HUES48 (cell line): Measurements from ENCODE around the gene UBE2A.

Experiments
- H3K27ac ChIP-seq: one replicate; pipeline ENCODE4 v1.7.0; 2013; ENCODE audit warnings: low read depth, low read length, inconsistent platforms
- H3K27me3 ChIP-seq: 2 replicates; pipeline ENCODE4 v1.6.1; 2013; ENCODE audit warnings: mild to moderate bottlenecking, low read length; ENCODE audit not compliant: control insufficient read depth, insufficient read depth
- H3K36me3 ChIP-seq: 2 replicates; pipeline ENCODE4 v1.6.1; 2013; ENCODE audit warnings: low read length; ENCODE audit not compliant: control insufficient read depth, insufficient read depth
- H3K4me1 ChIP-seq: 2 replicates; pipeline ENCODE4 v1.6.1; 2013; ENCODE audit warnings: mild to moderate bottlenecking, low read length; ENCODE audit not compliant: control insufficient read depth, insufficient read depth
- H3K4me3 ChIP-seq: 2 replicates; pipeline ENCODE4 v1.5.1; 2013; ENCODE audit warnings: mild to moderate bottlenecking, low read depth, low read length
- H3K9ac ChIP-seq: 2 replicates; pipeline ENCODE4 v1.6.1; 2013; ENCODE audit warnings: mild to moderate bottlenecking, low read depth, low read length, moderate library complexity
- H3K9me3 ChIP-seq: 2 replicates; pipeline ENCODE4 v1.6.1; 2013; ENCODE audit warnings: low read length; ENCODE audit not compliant: control insufficient read depth, insufficient read depth

Gene UBE2A

DNA sequence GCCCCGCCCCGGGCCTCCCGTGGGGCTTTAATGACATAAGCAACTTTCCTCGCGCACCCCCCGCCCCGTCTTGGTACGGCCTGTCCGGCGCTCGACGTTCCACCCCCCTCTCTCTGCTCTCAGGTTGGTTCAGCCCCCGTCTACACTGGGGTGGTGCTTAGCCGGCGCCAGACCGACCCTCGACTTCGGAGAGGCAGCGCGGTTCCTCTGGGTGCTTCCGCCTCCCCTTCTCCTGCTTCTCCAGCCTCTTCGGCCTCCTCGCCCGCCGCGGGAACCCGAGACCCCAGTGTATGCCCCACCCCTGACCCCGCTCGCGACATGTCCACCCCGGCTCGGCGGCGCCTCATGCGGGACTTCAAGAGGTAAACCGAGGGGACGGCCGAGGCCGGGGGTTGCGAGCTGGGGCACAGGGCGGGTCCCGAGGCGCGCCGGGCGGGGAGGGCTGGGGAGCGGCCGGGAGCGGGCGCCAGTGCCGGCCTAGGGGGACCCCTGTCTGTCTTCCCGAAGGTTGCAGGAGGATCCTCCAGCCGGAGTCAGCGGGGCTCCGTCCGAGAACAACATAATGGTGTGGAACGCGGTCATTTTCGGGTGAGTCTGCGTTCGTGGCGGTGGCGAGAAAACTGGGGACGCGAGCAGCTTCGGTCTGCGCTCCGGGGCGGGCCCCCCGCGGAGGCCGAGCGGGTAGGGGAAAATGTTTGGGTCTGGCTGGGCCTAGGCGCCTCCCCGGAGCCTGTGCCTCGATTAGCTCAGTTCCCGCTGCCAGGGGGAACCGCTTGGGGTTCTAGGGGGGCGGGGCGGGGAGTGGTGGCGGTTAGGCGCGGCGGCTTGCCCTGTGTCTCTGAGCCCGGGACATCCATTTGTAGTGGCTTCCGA is at the start of gene UBE2A:
UBE2A (plus strand) TSS at position 170 of the 873 bp plus-strand sequence; CDS start at position 319, 149 bp downstream.
- Histone ChIP-seq H3K9me3 (peaks cover 52% of the 10 kb centered on the region), H3K4me1 (no peaks in the 10 kb centered on the region; the same call in 1 of the 2 replicates), H3K27ac (peak within 1 kb of the TSS; percentile 80), H3K4me3 (peak within 1 kb of the TSS; percentile 79), H3K36me3 (no peaks in the 10 kb centered on the region), H3K27me3 (no peaks in the 10 kb centered on the region), H3K9ac (peak within 1 kb of the TSS; percentile 82)

GRCh38 chrX:119529345-119530276 is 44.8 kb upstream of the UBE2A start:
- H3K4me3 ChIP-seq, result no peak overlapping the region
- H3K9ac ChIP-seq, result no peak overlapping the region
- no peak overlapping the region for H3K27ac ChIP-seq
- no peaks in the 10 kb centered on the region for H3K36me3 ChIP-seq
- H3K4me1 ChIP-seq, result no peaks in the 10 kb centered on the region
- H3K9me3 ChIP-seq, result peaks cover 35% of the 10 kb centered on the region
- no peaks in the 10 kb centered on the region for H3K27me3 ChIP-seq

DNA sequence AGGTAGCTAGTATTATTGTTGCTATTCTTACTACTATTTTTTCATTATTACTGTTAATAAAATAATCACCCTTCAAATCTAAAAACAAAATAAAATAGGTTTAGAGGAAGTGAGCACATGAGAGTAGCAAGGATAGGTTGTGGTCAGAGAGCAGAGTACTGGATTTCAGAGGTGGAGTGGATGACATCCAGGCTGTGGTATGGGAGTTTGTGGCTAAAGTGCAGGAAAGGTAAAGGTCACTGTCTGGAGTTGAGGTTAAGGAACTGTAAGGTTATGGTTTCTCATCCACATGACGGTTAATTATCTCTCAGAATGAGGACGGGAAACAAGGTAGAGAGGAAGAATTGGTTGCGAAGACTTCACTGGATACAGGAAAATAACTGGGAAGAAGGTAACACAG is 36.9 kb upstream of the UBE2A start:
- H3K4me1 ChIP-seq, result no peaks in the 10 kb centered on the region

DNA sequence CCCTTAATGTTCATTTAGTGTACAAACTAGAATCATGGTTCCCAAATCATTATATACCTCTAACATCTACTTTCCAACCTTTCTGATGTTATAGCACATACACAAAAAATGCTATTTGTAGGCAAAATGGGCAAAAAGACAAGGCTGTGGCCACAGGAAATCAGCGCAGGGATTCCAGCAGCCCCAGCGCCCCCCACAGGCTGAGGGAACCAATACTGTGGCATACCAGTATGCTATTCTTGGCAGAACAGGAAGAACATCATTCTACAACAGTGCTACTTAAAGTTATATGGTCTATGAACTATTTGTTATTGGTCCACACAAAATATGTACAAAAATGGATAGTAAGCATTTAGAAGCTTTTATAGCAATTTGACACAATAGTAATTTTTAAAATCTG is 34.5 kb upstream of the UBE2A start:
- H3K27ac ChIP-seq, result no peak overlapping the region
- H3K4me1 ChIP-seq, result no peaks in the 10 kb centered on the region
- H3K36me3 ChIP-seq, result peaks cover 17% of the 10 kb centered on the region
- no peak overlapping the region for H3K4me3 ChIP-seq
- H3K9ac ChIP-seq, result no peak overlapping the region
- H3K27me3 ChIP-seq, result no peaks in the 10 kb centered on the region
- H3K9me3 ChIP-seq, result peaks cover 32% of the 10 kb centered on the region

More for the DNA sequence above, 36.9 kb upstream of the UBE2A start:
- no peak overlapping the region for H3K9ac ChIP-seq
- peaks cover 34% of the 10 kb centered on the region for H3K9me3 ChIP-seq
- no peak overlapping the region for H3K27ac ChIP-seq
- no peak overlapping the region; the same call in 1 of the 2 replicates for H3K4me3 ChIP-seq
- no peaks in the 10 kb centered on the region for H3K27me3 ChIP-seq
- H3K36me3 ChIP-seq, result peaks cover 17% of the 10 kb centered on the region

GRCh38 chrX:119541188-119541587 is 33.2 kb upstream of the UBE2A start:
- Histone ChIP-seq H3K36me3 (peaks cover 15% of the 10 kb centered on the region), H3K9ac (no peak overlapping the region), H3K4me1 (no peaks in the 10 kb centered on the region), H3K27ac (peak overlapping the region; percentile 79), H3K4me3 (no peak overlapping the region), H3K27me3 (no peaks in the 10 kb centered on the region), H3K9me3 (peaks cover 29% of the 10 kb centered on the region)

DNA sequence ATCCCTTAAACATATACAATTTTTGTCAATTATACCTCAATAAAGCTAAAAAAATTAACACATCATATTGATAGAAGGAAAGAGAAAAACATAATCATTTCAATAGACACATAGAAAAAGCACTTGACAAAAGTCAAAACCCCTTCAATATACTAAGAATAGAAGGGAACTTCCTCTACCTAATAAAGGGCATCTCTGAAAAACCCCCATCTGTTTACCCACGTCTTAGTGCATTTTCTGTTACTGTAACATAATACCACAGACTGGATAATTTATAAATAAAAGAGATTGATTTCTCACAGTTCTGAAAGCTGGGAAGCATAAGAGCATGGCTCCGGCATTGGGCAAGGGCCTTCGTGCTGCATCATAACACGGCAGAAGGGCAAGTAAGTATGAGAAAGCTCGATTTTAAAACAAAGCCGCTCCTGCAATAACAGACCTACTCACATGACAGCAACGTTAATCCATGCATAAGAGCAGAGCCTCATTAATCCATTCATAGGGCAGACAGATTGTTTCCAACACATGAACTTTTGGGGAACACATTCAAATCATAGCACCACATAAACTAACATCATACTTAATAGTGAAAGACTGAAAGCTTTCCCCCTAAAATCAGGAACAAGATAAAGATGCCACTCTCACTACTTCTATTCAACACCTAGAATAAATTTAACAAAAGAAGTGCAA is 24.9 kb upstream of the UBE2A start:
- no peaks in the 10 kb centered on the region for H3K27me3 ChIP-seq
- H3K4me3 ChIP-seq, result no peak overlapping the region
- peaks cover 20% of the 10 kb centered on the region; the same call in 1 of the 2 replicates for H3K9me3 ChIP-seq
- no peak overlapping the region for H3K9ac ChIP-seq
- H3K4me1 ChIP-seq, result no peaks in the 10 kb centered on the region
- H3K27ac ChIP-seq, result no peak overlapping the region
- no peaks in the 10 kb centered on the region for H3K36me3 ChIP-seq

DNA sequence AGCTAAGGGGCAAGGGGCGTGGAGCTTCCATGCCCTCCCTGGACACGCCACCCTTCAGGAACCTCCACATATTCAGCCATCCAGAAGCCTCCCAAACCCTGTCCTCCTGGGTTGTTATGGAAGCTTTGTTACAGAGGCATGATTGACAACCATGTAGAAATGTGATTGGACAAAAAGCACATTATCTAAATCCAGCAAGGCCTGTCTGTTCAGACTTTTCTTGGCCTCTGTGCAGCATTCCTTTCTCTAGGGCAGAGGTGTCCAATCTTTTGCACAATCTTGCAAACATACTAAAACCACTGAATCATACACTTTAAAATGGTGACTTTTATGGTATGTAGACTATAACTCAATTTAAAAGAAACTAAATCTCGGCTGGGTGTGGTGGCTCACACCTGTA is 21.9 kb upstream of the UBE2A start:
- Histone ChIP-seq H3K4me1 (no peaks in the 10 kb centered on the region), H3K9me3 (peaks cover 26% of the 10 kb centered on the region; the same call in 1 of the 2 replicates), H3K27me3 (no peaks in the 10 kb centered on the region), H3K4me3 (no peak overlapping the region), H3K27ac (no peak overlapping the region), H3K9ac (no peak overlapping the region), H3K36me3 (0 out of 2 replicates have a peak, but pooled peaks cover 5% of the 10 kb centered on the region)

DNA sequence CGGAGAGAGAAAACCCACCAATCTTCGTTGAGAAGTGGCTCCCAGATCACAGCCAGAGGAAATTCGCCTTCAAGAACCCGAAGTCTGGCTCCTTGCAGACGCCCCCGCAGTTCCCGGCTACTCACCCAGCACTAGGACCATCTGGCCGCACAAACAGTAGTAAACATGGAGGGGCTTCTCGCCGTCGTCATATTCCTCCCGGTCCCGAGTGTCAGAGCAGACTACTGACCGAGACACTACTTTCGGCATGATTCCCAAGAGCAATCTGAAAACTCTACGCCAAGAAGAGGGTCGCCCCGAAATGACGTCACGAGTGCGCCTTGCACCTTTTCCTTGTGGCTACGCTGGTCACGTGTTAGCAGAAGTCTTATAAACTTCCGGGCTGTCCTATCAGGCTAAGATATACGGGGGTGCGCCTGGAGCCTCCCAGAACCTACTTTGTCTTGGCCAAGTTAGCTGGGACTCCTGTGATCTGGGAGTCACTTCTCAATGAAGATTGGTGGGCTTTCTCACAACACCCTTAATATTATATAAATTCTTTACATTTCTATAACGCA is 9.2 kb upstream of the UBE2A start, which contains the start of gene STEEP1:
STEEP1 (minus strand) TSS at position 303 of the 557 bp plus-strand sequence; CDS start at position 249, 54 bp downstream.
- Histone ChIP-seq H3K4me3 (peak within 1 kb of the TSS; percentile 82), H3K36me3 (peaks cover 6% of the 10 kb centered on the region), H3K27me3 (no peaks in the 10 kb centered on the region), H3K27ac (peak within 1 kb of the TSS; percentile 71), H3K9me3 (peaks cover 19% of the 10 kb centered on the region), H3K4me1 (no peaks in the 10 kb centered on the region), H3K9ac (peak within 1 kb of the TSS; percentile 72)

GRCh38 chrX:119570351-119570835 is 4.0 kb upstream of the UBE2A start:
- peaks cover 39% of the 10 kb centered on the region for H3K9me3 ChIP-seq
- no peak overlapping the region for H3K4me3 ChIP-seq
- no peaks in the 10 kb centered on the region; the same call in 1 of the 2 replicates for H3K4me1 ChIP-seq
- no peaks in the 10 kb centered on the region for H3K27me3 ChIP-seq
- no peaks in the 10 kb centered on the region for H3K36me3 ChIP-seq
- no peak overlapping the region for H3K27ac ChIP-seq
- H3K9ac ChIP-seq, result no peak overlapping the region

DNA sequence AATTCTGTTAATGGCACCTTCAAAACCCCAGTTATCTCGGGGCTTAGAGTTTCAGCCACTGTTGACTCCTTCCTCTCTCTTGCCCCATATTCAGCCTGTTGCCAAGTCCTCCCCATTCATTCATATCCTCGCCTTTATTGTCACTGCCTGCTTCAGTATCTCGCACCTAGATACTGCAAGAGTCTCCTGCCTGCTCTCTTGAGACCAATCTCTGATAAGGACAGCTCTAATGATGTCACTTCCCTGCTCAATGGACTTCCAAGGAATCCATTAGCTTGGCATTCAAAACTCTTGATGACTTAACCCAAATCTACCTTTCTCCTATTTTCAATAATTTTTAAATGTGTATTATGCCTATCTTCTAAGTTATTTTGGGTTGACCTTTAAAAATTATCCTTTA is 1.1 kb upstream of the UBE2A start:
- Histone ChIP-seq H3K4me3 (peak overlapping the region; percentile 79), H3K4me1 (no peaks in the 10 kb centered on the region; the same call in 1 of the 2 replicates), H3K36me3 (no peaks in the 10 kb centered on the region), H3K9ac (no peak overlapping the region; the same call in 1 of the 2 replicates), H3K27me3 (no peaks in the 10 kb centered on the region), H3K27ac (peak overlapping the region; percentile 55), H3K9me3 (peaks cover 50% of the 10 kb centered on the region)
